ENCODE data around the gene HSBP1L1. TPM values are rescaled to one million over a fixed set of nuclear protein-coding genes. Genes with fewer than 3 reads are reported as not detected.

HSBP1L1 gene
- total and polyA plus RNA-seq, 4 experiments from 2014 or later, result 12.7 to 34.8 (median 24.5) TPM

DNA sequence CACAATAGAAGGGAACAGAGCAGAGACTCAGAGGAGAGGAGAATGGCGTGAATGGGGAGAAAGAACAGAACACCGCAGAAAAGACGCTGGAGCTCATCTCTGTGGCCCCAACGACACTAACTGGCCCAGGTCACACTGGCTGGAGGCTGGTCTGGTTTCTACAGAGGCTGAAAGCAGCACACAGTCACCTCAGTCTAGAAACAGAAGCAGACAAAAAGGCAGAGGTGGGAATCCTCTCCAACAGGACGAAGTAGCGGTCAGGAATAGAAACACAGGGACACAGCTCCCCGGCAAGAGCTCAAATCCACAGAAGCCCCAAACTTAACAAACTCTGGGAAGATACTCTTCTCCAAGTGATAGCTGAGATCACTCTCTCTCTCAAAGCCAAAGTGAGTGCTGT lies 22.2 kb upstream of the HSBP1L1 start:
- DNase-seq, result no peak
- Mint-ChIP-seq H3K9me3 (peaks cover 0 to 10% (median 4%) of the 10 kb centered on the region in 8 donors), H3K27ac (no peak overlapping the region), H3K4me3 (no peak overlapping the region), H3K36me3 (peaks cover 44 to 47% of the 10 kb centered on the region in 2 donors), H3K27me3 (no peaks in the 10 kb centered on the region), H3K4me1 (peaks cover 11 to 54% (median 26%) of the 10 kb centered on the region in 4 donors)
- H3K4me3 ChIP-seq (ENCODE audit: low read length in 2 of 2), result no peak overlapping the region
- ChIA-PET CTCF (ENCODE audit: partially characterized antibody) (no interaction called here), POLR2A (ENCODE audit: partially characterized antibody) (no interaction called here)
- intact Hi-C loops (cut with micrococcal nuclease), result no loop called here
- H3K36me3 ChIP-seq (ENCODE audit: insufficient read depth, low read length), result peaks cover 12% of the 10 kb centered on the region
- no peaks in the 10 kb centered on the region for H3K9me3 ChIP-seq (ENCODE audit: control insufficient read depth in 1 of 2, low read length in 2 of 2)
- H3K4me1 ChIP-seq (ENCODE audit: insufficient read depth, low read length), result peaks cover 18% of the 10 kb centered on the region
- no peak overlapping the region for H3K27ac ChIP-seq (ENCODE audit: low read depth, low read length)
- H3K27me3 ChIP-seq (ENCODE audit: insufficient read depth, low read length), result no peaks in the 10 kb centered on the region

DNA sequence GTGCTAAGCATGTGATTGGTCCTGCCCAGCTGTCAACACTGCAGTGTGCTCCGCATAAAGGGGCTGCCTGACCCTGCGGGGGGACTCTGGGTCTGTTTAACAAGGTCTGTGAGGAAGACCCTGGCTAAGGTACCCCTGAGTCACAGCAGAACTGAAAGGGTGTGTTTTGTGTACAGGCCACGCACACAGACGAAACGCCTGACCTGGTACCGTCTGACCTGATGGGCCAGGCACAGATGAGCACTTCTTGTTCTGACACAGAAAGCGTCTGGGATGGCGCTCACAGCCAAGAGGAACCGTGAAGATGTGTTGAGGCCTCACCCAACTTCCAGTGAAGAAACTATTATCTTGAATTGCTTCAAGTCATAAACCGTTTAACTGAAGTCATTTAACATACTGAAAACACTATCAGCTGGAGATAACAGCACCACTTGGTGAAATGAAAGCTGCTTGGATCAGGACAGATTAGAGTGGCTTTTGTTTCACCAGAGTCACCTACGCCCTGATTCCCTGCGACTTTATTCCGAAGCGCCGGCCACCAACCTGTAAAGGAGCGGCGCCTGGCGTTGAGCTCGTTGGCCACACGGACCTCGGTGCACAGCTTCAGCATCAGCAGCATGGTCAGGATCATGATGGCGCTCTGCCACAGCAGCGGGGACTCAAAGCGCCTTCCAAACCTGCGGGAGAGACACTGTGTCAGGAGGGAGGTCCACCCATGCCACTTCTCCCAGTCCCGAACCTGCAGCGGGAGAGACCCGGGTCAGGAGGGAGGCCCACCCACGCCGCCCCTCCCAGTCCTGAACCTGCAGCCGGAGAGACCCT lies 21.4 kb upstream of the HSBP1L1 start:
- ChIA-PET POLR2A (ENCODE audit: partially characterized antibody) (no interaction called here), CTCF (ENCODE audit: partially characterized antibody) (no interaction called here)
- H3K36me3 Mint-ChIP-seq, result peaks cover 38 to 41% of the 10 kb centered on the region in 2 donors
- Histone ChIP-seq H3K27ac (ENCODE audit: low read depth, low read length) (no peak overlapping the region), H3K4me3 (ENCODE audit: low read length in 2 of 2) (no peak overlapping the region), H3K9me3 (ENCODE audit: control insufficient read depth in 1 of 2, low read length in 2 of 2) (no peaks in the 10 kb centered on the region), H3K36me3 (ENCODE audit: insufficient read depth, low read length) (peaks cover 12% of the 10 kb centered on the region), H3K27me3 (ENCODE audit: insufficient read depth, low read length) (no peaks in the 10 kb centered on the region), H3K4me1 (ENCODE audit: insufficient read depth, low read length) (peaks cover 22% of the 10 kb centered on the region)
- no peaks in the 10 kb centered on the region for H3K27me3 Mint-ChIP-seq
- no peak for DNase-seq
- peak overlapping the region in 1 of 8 donors; percentile 36 for H3K4me3 Mint-ChIP-seq
- no peak overlapping the region for H3K27ac Mint-ChIP-seq
- H3K9me3 Mint-ChIP-seq, result peaks cover 0 to 4% (median 0%) of the 10 kb centered on the region in 8 donors
- H3K4me1 Mint-ChIP-seq, result peaks cover 10 to 58% (median 23%) of the 10 kb centered on the region in 4 donors
- intact Hi-C loops (cut with micrococcal nuclease), result no loop called here

DNA sequence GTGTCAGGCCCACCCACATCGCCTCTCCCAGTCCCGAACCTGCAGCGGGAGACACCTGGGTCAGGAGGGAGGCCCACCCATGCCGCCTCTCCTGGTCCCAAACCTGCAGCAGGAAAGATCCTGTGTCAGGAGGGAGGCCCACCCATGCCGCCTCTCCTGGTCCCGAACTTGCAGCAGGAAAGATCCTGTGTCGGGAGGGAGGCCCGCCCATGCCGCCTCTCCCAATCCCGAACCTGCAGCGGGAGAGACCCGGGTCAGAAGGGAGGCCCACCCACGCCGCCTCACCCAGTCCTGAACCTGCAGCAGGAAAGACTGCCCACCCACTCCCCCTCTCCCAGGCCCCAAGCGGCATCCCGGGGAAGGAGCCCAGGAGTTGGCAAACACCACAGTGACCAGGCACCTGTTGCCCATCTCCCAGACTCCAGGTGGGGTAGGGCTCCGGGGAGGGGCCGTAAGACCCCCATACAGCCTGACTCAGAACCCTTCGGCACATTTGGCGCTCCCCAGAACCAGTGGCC lies 20.8 kb upstream of the HSBP1L1 start:
- no peaks in the 10 kb centered on the region for H3K27me3 Mint-ChIP-seq
- POLR2A ChIA-PET (ENCODE audit: partially characterized antibody), result no interaction called here
- intact Hi-C loops (cut with micrococcal nuclease), result no loop called here
- Histone ChIP-seq H3K27ac (ENCODE audit: low read depth, low read length) (no peak overlapping the region), H3K4me1 (ENCODE audit: insufficient read depth, low read length) (peaks cover 27% of the 10 kb centered on the region), H3K9me3 (ENCODE audit: control insufficient read depth in 1 of 2, low read length in 2 of 2) (no peaks in the 10 kb centered on the region), H3K36me3 (ENCODE audit: insufficient read depth, low read length) (peaks cover 12% of the 10 kb centered on the region), H3K4me3 (ENCODE audit: low read length in 2 of 2) (no peak overlapping the region), H3K27me3 (ENCODE audit: insufficient read depth, low read length) (no peaks in the 10 kb centered on the region)
- CTCF ChIA-PET (ENCODE audit: partially characterized antibody), result no interaction called here
- peaks cover 34 to 37% of the 10 kb centered on the region in 2 donors for H3K36me3 Mint-ChIP-seq
- H3K4me3 Mint-ChIP-seq, result no peak overlapping the region
- peaks cover 0 to 2% (median 0%) of the 10 kb centered on the region in 8 donors for H3K9me3 Mint-ChIP-seq
- H3K27ac Mint-ChIP-seq, result no peak overlapping the region
- H3K4me1 Mint-ChIP-seq, result peaks cover 11 to 64% (median 26%) of the 10 kb centered on the region in 4 donors
- no peak for DNase-seq

DNA sequence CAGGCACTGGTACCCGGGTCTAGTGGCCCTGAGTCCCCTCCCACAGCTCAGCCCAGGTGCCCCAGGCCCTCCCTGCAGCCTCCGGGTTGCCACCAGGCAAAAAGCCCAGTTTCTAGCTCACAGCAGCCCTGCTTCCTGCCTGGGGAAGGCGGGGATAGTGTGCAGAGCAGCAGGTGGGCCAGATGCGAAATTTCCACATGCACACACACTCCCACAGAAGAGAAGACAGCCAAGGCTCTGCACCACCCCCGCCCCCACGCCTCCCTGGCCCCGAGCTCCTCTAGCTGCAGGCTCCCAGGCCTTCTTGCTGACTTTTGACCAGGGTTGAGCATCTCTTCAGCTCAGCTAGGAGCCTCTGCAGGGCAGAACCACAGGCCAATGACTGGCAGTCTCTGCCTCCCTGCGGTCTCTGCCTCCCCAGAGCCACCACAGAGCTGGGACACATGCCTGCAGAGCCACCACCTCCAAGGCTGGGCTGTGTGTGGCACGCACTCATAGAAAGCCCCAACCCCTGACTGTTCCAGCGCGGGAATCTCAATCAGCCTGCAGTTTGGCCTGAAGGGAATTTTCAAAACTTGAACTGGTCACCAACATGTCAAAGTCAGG lies 20.2 kb upstream of the HSBP1L1 start:
- Mint-ChIP-seq H3K27ac (peak overlapping the region in 6 of 7 donors; percentile 57 to 74 (median 67)), H3K9me3 (peaks cover 0 to 2% (median 0%) of the 10 kb centered on the region in 8 donors), H3K36me3 (peaks cover 29 to 31% of the 10 kb centered on the region in 2 donors), H3K27me3 (no peaks in the 10 kb centered on the region), H3K4me3 (peak overlapping the region in 2 of 8 donors; percentile 39 to 46), H3K4me1 (peaks cover 13 to 67% (median 29%) of the 10 kb centered on the region in 4 donors)
- Histone ChIP-seq H3K27ac (ENCODE audit: low read depth, low read length) (no peak overlapping the region), H3K4me1 (ENCODE audit: insufficient read depth, low read length) (peaks cover 33% of the 10 kb centered on the region), H3K4me3 (ENCODE audit: low read length in 2 of 2) (no peak overlapping the region), H3K36me3 (ENCODE audit: insufficient read depth, low read length) (peaks cover 12% of the 10 kb centered on the region), H3K27me3 (ENCODE audit: insufficient read depth, low read length) (no peaks in the 10 kb centered on the region), H3K9me3 (ENCODE audit: control insufficient read depth in 1 of 2, low read length in 2 of 2) (no peaks in the 10 kb centered on the region)
- DNase-seq, result no peak
- intact Hi-C loops (cut with micrococcal nuclease), result no loop called here
- ChIA-PET POLR2A (ENCODE audit: partially characterized antibody) (no interaction called here), CTCF (ENCODE audit: partially characterized antibody) (no interaction called here)

DNA sequence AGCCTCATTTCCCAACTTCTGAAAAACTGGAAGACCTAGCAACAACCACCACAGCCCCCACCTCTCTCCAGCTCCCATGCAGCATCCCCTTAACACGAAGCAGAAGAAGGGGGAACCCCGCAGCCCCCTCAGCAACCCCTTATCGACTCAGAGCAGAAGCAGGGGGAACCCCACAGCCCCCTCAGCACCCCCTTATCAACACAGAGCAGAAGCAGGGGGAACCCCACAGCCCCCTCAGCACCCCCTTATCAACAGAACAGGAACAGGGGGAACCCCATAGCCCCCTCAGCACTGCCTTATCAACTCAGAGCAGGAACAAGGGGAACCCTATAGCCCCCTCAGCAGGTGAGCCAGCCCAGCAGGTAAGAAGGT lies 19.7 kb upstream of the HSBP1L1 start:
- H3K4me3 Mint-ChIP-seq, result peak overlapping the region in 1 of 8 donors; percentile 46
- Histone ChIP-seq H3K27me3 (ENCODE audit: insufficient read depth, low read length) (no peaks in the 10 kb centered on the region), H3K36me3 (ENCODE audit: insufficient read depth, low read length) (peaks cover 11% of the 10 kb centered on the region), H3K4me3 (ENCODE audit: low read length in 2 of 2) (no peak overlapping the region), H3K9me3 (ENCODE audit: control insufficient read depth in 1 of 2, low read length in 2 of 2) (no peaks in the 10 kb centered on the region), H3K27ac (ENCODE audit: low read depth, low read length) (no peak overlapping the region), H3K4me1 (ENCODE audit: insufficient read depth, low read length) (peaks cover 38% of the 10 kb centered on the region)
- no peaks in the 10 kb centered on the region for H3K27me3 Mint-ChIP-seq
- no peak for DNase-seq
- peak overlapping the region in 6 of 7 donors; percentile 57 to 74 (median 67) for H3K27ac Mint-ChIP-seq
- ChIA-PET POLR2A (ENCODE audit: partially characterized antibody) (no interaction called here), CTCF (ENCODE audit: partially characterized antibody) (no interaction called here)
- peaks cover 26% of the 10 kb centered on the region in 2 donors for H3K36me3 Mint-ChIP-seq
- no peaks in the 10 kb centered on the region for H3K9me3 Mint-ChIP-seq
- H3K4me1 Mint-ChIP-seq, result peaks cover 16 to 70% (median 31%) of the 10 kb centered on the region in 4 donors
- intact Hi-C loops (cut with micrococcal nuclease), result no loop called here

DNA sequence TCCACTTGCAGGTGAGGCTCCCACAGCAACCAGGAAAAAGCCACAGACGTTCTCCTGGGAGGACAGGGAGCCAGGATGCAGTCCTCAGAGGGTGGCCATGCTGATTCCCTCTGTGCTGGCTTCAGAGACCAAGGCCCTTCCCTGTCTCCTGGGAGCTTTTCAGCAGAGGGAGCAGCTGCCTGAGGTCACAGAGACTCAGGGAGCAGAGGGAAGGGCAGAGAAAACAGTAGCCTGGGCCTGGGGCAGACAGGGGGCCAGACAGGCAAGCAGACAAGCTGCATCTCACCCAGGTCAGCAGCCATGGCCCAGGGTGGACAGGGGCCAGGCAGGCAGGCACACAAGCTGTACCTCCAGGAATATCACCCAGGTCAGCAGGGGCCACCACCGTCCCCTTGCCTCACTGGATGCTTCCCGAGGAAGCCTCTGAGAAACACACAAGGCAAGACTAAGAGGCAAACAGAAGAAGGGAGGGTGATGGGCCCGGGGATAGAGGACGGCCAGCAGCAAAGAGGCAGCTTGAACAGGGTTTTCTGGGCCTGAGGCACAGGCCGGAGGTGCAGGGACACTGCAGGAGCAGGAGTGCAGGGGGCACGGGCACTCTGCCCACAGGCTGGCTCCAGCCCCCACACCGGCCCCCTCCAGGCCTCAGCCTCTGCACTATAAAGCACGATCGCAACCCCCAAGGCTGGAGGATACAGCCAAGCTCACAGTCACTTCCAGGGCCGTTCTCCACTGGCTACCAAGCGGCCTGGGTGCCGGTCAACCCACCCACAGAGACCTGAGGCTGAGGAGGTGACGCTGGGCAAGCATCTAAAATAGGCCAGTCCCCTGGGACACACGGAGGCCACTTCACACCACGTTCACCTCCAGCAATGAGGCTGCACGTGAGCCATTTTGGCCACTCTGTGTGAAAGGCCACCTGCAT lies 19.1 kb upstream of the HSBP1L1 start:
- DNase-seq, result no peak
- Mint-ChIP-seq H3K9me3 (no peaks in the 10 kb centered on the region), H3K4me3 (peak overlapping the region in 3 of 8 donors; percentile 1 to 5 (median 3)), H3K4me1 (peaks cover 17 to 73% (median 34%) of the 10 kb centered on the region in 4 donors), H3K36me3 (peaks cover 19 to 24% of the 10 kb centered on the region in 2 donors), H3K27me3 (no peaks in the 10 kb centered on the region), H3K27ac (peak overlapping the region in 4 of 7 donors; percentile 30 to 63 (median 45))
- H3K4me3 ChIP-seq (ENCODE audit: low read length in 2 of 2), result no peak overlapping the region
- ChIA-PET POLR2A (ENCODE audit: partially characterized antibody) (no interaction called here), CTCF (ENCODE audit: partially characterized antibody) (no interaction called here)
- H3K36me3 ChIP-seq (ENCODE audit: insufficient read depth, low read length), result peaks cover 7% of the 10 kb centered on the region
- H3K9me3 ChIP-seq (ENCODE audit: control insufficient read depth in 1 of 2, low read length in 2 of 2), result no peaks in the 10 kb centered on the region
- intact Hi-C loops (cut with micrococcal nuclease), result no loop called here
- no peak overlapping the region for H3K27ac ChIP-seq (ENCODE audit: low read depth, low read length)
- H3K4me1 ChIP-seq (ENCODE audit: insufficient read depth, low read length), result peaks cover 45% of the 10 kb centered on the region
- no peaks in the 10 kb centered on the region for H3K27me3 ChIP-seq (ENCODE audit: insufficient read depth, low read length)
